CD4-positive, alpha-beta T cell (primary cell): ENCODE results near the gene DPRX. TPM values are rescaled to one million over a fixed set of nuclear protein-coding genes. Genes with fewer than 3 reads are reported as not detected.

Source experiments
- ATAC-seq: fragments of 200-7000 bp; cut with Tn5 transposase; one replicate; pipeline ENCODE4 v1.10.0; 2022; ENCODE audit warnings: mild to moderate bottlenecking; ENCODE audit not compliant: poor library complexity
- CTCF ChIA-PET: fragments of 350-600 bp; sonication (Branson Sonifier 250); formaldehyde crosslinking; loops from one replicate; lab custom pipeline; 2021; ENCODE audit warnings: antibody characterized with exemption, inconsistent platforms; lab: Charles Lee
- POLR2A ChIA-PET: fragments of 350-600 bp; sonication (Branson Sonifier 250); formaldehyde crosslinking; loops from one replicate; lab custom pipeline; 2021; ENCODE audit warnings: antibody characterized with exemption, inconsistent platforms; lab: Charles Lee
- DNase-seq, 14 experiments: peaks; one replicate each; pipeline ENCODE4 v3.0.0-alpha.2; 2013 to 2020; ENCODE audit warnings: mixed read lengths in 2 of 14
- H3K27ac ChIP-seq, 2 donors: one replicate each; pipeline versions ENCODE4 v1.5.1 to v1.7.0; 2013; ENCODE audit warnings: low read length in 2 of 2, low read depth in 1 of 2, mild to moderate bottlenecking in 1 of 2
- H3K27me3 ChIP-seq, 2 experiments: 1 replicate in 1 of 2; 2 replicates in 1 of 2; pipeline versions ENCODE4 v1.6.1 to v1.7.0; 2013; ENCODE audit warnings: low read length in 2 of 2, control low read depth in 1 of 2, mild to moderate bottlenecking in 1 of 2, moderate library complexity in 1 of 2; ENCODE audit not compliant: insufficient read depth in 2 of 2, control insufficient read depth in 1 of 2
- H3K36me3 ChIP-seq: one replicate; pipeline ENCODE4 v1.6.1; 2013; ENCODE audit warnings: low read length, control low read depth; ENCODE audit not compliant: insufficient read depth
- H3K4me1 ChIP-seq: one replicate; pipeline ENCODE4 v1.6.1; 2013; ENCODE audit warnings: low read length, control low read depth; ENCODE audit not compliant: insufficient read depth
- H3K4me3 ChIP-seq: one replicate; pipeline ENCODE4 v1.5.1; 2013; ENCODE audit warnings: mild to moderate bottlenecking, low read length, moderate library complexity
- H3K9me3 ChIP-seq, 2 experiments: 1 replicate in 1 of 2; 2 replicates in 1 of 2; pipeline versions ENCODE4 v1.6.1 to v1.7.0; 2013; ENCODE audit warnings: low read length in 2 of 2, mild to moderate bottlenecking in 2 of 2, control low read depth in 1 of 2, moderate library complexity in 1 of 2; ENCODE audit not compliant: control insufficient read depth in 1 of 2, insufficient read depth in 1 of 2
- H3K27ac Mint-ChIP-seq: one replicate; pipeline ENCODE4 v1.8.0; 2020; ENCODE audit warnings: mixed read lengths
- H3K27me3 Mint-ChIP-seq: one replicate; pipeline ENCODE4 v1.8.0; 2021; ENCODE audit warnings: mixed read lengths
- H3K36me3 Mint-ChIP-seq: one replicate; pipeline ENCODE4 v1.8.0; 2021; ENCODE audit warnings: low read depth, mixed read lengths
- H3K4me1 Mint-ChIP-seq: one replicate; pipeline ENCODE4 v1.8.0; 2021; ENCODE audit warnings: low read depth, mixed read lengths
- H3K4me3 Mint-ChIP-seq: one replicate; pipeline ENCODE4 v1.8.0; 2020; ENCODE audit warnings: mild to moderate bottlenecking, mixed read lengths
- H3K9me3 Mint-ChIP-seq: one replicate; pipeline ENCODE4 v1.8.0; 2020; ENCODE audit warnings: mixed read lengths
- CTCF ChIP-seq: fragments of 200-600 bp; IDR thresholded peaks from one replicate; pipeline ENCODE4 v1.8.0; 2022; ENCODE audit warnings: antibody characterized with exemption, mild to moderate bottlenecking
- intact Hi-C, 2 experiments: fragments of 100-400 bp; cut with DNase I in 1 of 2; cut with micrococcal nuclease in 1 of 2; formaldehyde crosslinking; loops; one replicate each; pipeline versions ENCODE4 v1.15.1 to v1.9.0; 2023 to 2025; cut with DNase I, micrococcal nuclease
- total RNA-seq, 174 experiments: library from RNA in 2 of 174; stranded (reverse) in 2 of 174; gene quantifications; one replicate each; pipeline ENCODE4 v1.2.3 and lab custom pipeline; 2021 to 2026

DPRX gene
- total RNA-seq, 2 experiments from 2014 or later = not detected

DNA sequence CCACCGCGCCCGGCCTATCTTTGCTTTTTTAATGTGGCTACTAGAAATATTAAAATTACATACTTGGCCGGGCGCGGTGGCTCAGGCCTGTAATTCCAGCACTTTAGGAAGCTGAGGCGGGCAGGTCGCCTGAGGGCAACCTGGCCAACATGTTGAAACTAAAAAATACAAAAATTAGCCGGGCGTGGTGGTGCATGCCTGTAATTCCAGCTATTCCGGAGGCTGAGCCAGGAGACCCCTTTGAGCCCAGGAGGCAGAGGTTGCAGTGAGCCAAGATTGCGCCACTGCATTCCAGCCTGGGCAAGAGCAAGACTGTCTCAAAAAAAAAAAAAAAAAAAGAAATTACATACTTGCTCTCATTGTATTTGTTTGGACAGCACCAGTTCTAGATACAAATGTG lies 34.8 kb upstream of the DPRX start:
- intact Hi-C loops = loop anchor here in 1 of 2 experiments (10.0 kb wide), 1 partner anchor 298 kb away; no protein-coding TSS in a partner anchor
- DNase-seq = no peak
- no peak for TF ChIP-seq CTCF
- Mint-ChIP-seq H3K36me3 (no peaks in the 10 kb centered on the region), H3K27me3 (no peaks in the 10 kb centered on the region), H3K9me3 (no peaks in the 10 kb centered on the region), H3K4me1 (no peaks in the 10 kb centered on the region), H3K27ac (no peak overlapping the region), H3K4me3 (no peak overlapping the region)
- Histone ChIP-seq H3K4me3 (no peak overlapping the region), H3K9me3 (peaks cover 0 to 67% of the 10 kb centered on the region in 2 experiments), H3K27ac (no peak overlapping the region), H3K4me1 (no peaks in the 10 kb centered on the region), H3K27me3 (no peaks in the 10 kb centered on the region), H3K36me3 (no peaks in the 10 kb centered on the region)
- CTCF ChIA-PET = no interaction called here
- POLR2A ChIA-PET = no interaction called here
- no peak for ATAC-seq

DNA sequence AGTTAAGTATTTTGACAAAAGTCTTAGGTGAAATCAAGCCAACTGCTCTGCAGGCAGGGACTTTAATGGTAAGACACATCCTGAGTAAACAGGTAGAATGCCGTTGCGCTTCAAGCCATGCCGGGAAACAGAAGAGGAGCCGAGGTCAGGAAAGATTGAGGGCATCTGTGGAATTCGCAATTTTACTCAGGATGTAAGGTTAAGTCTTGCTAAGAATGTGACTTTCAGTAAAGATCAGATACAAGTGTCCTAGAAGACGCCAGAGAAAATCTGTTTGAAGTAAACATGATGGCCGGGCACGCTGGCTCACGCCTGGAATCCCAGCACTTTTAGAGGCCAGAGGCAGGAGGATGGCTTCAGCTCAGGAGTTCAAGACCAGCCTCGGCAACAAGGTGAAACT lies 33.4 kb upstream of the DPRX start:
- Histone ChIP-seq H3K27ac (no peak overlapping the region), H3K4me1 (no peaks in the 10 kb centered on the region), H3K27me3 (no peaks in the 10 kb centered on the region), H3K9me3 (peaks cover 0 to 61% of the 10 kb centered on the region in 2 experiments), H3K36me3 (no peaks in the 10 kb centered on the region), H3K4me3 (no peak overlapping the region)
- intact Hi-C loops = loop anchor here in 1 of 2 experiments (10.0 kb wide), 1 partner anchor 296 kb away; no protein-coding TSS in a partner anchor
- H3K9me3 Mint-ChIP-seq = no peaks in the 10 kb centered on the region
- no peaks in the 10 kb centered on the region for H3K36me3 Mint-ChIP-seq
- DNase-seq = no peak
- H3K27me3 Mint-ChIP-seq = no peaks in the 10 kb centered on the region
- ATAC-seq = no peak
- TF ChIP-seq CTCF = no peak
- POLR2A ChIA-PET = no interaction called here
- H3K4me3 Mint-ChIP-seq = no peak overlapping the region
- H3K27ac Mint-ChIP-seq = no peak overlapping the region
- CTCF ChIA-PET = no interaction called here
- H3K4me1 Mint-ChIP-seq = no peaks in the 10 kb centered on the region

GRCh38 chr19:53600217-53600616 lies 31.6 kb upstream of the DPRX start:
- no peaks in the 10 kb centered on the region for H3K4me1 ChIP-seq
- peaks cover 0 to 58% of the 10 kb centered on the region in 2 experiments for H3K9me3 ChIP-seq
- POLR2A ChIA-PET = no interaction called here
- CTCF ChIA-PET = interaction anchor here (0.7 kb wide), 1 partner anchor 649 kb away, joined by 3 read pairs; no protein-coding TSS in a partner anchor
- no peak for TF ChIP-seq CTCF
- H3K27ac ChIP-seq = no peak overlapping the region
- H3K4me3 ChIP-seq = no peak overlapping the region
- Mint-ChIP-seq H3K36me3 (no peaks in the 10 kb centered on the region), H3K4me1 (no peaks in the 10 kb centered on the region), H3K4me3 (no peak overlapping the region), H3K27ac (no peak overlapping the region), H3K9me3 (no peaks in the 10 kb centered on the region), H3K27me3 (peaks cover 4% of the 10 kb centered on the region)
- no peak for DNase-seq
- H3K27me3 ChIP-seq = no peaks in the 10 kb centered on the region
- ATAC-seq = no peak
- intact Hi-C loops = no loop called here
- no peaks in the 10 kb centered on the region for H3K36me3 ChIP-seq
